Heart left ventricle (tissue), 16 donors: Measurements from ENCODE around the gene SEC14L2. TPM values are rescaled to one million over a fixed set of nuclear protein-coding genes. Genes with fewer than 3 reads are reported as not detected.
A peak's percentile ranks its signal among the peaks of the same experiment; 100 is the strongest.

ENCODE experiments used
- ATAC-seq, 4 donors: fragments of 200-7000 bp; cut with Tn5 transposase; one replicate each; pipeline ENCODE4 v1.9.1; 2020 to 2022; ENCODE audit warnings: moderate library complexity in 4 of 4, mild to moderate bottlenecking in 3 of 4, moderate number of reproducible peaks in 1 of 4
- DNase-seq, 5 donors: peaks; one replicate each; pipeline ENCODE4 v3.0.0-alpha.2; 2020
- H3K27ac ChIP-seq, 12 donors: fragments of 200-600 bp; sonication (generic) in 4 of 12; one replicate each; pipeline versions ENCODE4 v1.5.0 to v1.8.0; 2016 to 2022; ENCODE audit warnings: mild to moderate bottlenecking in 2 of 12
- H3K27me3 ChIP-seq, 9 donors: fragments of 200-600 bp; sonication (generic) in 2 of 9; one replicate each; pipeline versions ENCODE4 v1.5.1 to v1.8.0; 2016 to 2022; ENCODE audit warnings: mild to moderate bottlenecking in 3 of 9
- H3K36me3 ChIP-seq, 9 donors: fragments of 200-600 bp; sonication (generic) in 2 of 9; one replicate each; pipeline versions ENCODE4 v1.5.0 to v1.8.0; 2018 to 2022; ENCODE audit warnings: mild to moderate bottlenecking in 2 of 9
- H3K4me1 ChIP-seq, 12 donors: fragments of 200-600 bp; sonication (generic) in 4 of 12; one replicate each; pipeline versions ENCODE4 v1.5.0 to v1.8.0; 2016 to 2022; ENCODE audit warnings: mild to moderate bottlenecking in 3 of 12
- H3K4me3 ChIP-seq, 12 donors: fragments of 200-600 bp; sonication (generic) in 4 of 12; one replicate each; pipeline versions ENCODE4 v1.5.0 to v1.8.0; 2017 to 2022; ENCODE audit warnings: mild to moderate bottlenecking in 9 of 12, moderate library complexity in 4 of 12
- H3K9me3 ChIP-seq, 12 donors: fragments of 200-600 bp; sonication (generic) in 4 of 12; one replicate each; pipeline versions ENCODE4 v1.5.0 to v1.8.0; 2016 to 2022; ENCODE audit warnings: mild to moderate bottlenecking in 1 of 12
- CTCF ChIP-seq, 12 donors: fragments of 200-600 bp; sonication (generic) in 4 of 12; IDR thresholded peaks; one replicate each; pipeline versions ENCODE4 v1.5.0 to v1.8.0; 2018 to 2022; ENCODE audit warnings: antibody characterized with exemption in 12 of 12, mild to moderate bottlenecking in 5 of 12
- POLR2A ChIP-seq, 2 donors: fragments of 450-650 bp; IDR thresholded peaks; one replicate each; pipeline ENCODE4 v1.6.1; 2017; ENCODE audit warnings: antibody characterized with exemption in 2 of 2, mild to moderate bottlenecking in 2 of 2, moderate library complexity in 2 of 2
- WGBS, 4 donors: extraction: QIAGEN DNeasy Blood & Tissue Kit in 2 of 4; methylation state at CpG; one replicate each; pipeline versions ENCODE4 v1.1.5 to v1.1.7; 2013 to 2018; 5-methylcytosine and 5-hydroxymethylcytosine counted together
- intact Hi-C, 10 donors: fragments of 100-400 bp; cut with DNase I; formaldehyde crosslinking; loops; one replicate each; pipeline versions ENCODE4 v1.11.1 to v1.14.2; 2022
- polyA plus RNA-seq, 2 donors: library from polyadenylated mRNA; stranded (reverse); fragments of 200-250 nt; gene quantifications; one replicate each; pipeline ENCODE4 v1.2.3, GENCODE V29; 2013
- total RNA-seq, 9 donors: library from RNA; depleted of rRNA in 2 of 9; stranded (reverse); fragments of >200 nt in 2 of 9; fragmentation: NEBNext Ultra II Directional in 3 of 9; extraction: Animal tissue kit (Norgen Biotek cat#: 25700) in 3 of 9; gene quantifications; one replicate each; pipeline versions ENCODE4 v1.1.0 to v1.2.4, GENCODE V29; 2016 to 2023
- donor health status: ischemic (EF 13 %, LVEDD 7.1; RV severe dilation, severe dysfunction).
- donor health status: healthy with polysubstance abuse.
- donor health status: DM: no; HTN: yes; CAD: no.
- donor health status: DM: no; HTN: no; CAD: no.
- donor health status: ischemic (EF 25% LVEDD 6.9; RV normal size, moderate dysfunction).
- donor health status: ischemic (EF 25% LVEDD 5.7; RV mildly dilated, moderate dysfunction).
- donor health status: healthy.
- donor health status: DM: yes; HTN: yes; CAD: no.
- donor health status: ischemic (EF 35%, LVEDD 5.7; RV mildly dilated, moderate dysfunction).
- donor health status: nonischemic (EF 11% LVEDD 7.7; RV severe dilation, severe dysfunction).
- donor health status: DM: yes; HTN: yes; CAD: no.
- donor health status: PGD.
- donor health status: ischemic (EF 29% LVEDD 5.4; RV normal size, mild dysfunction).
- donor health status: nonischemic (EF 23%, LVEDD 6.1; RV moderate dilation, normal function).

The SEC14L2 gene
- total and polyA plus RNA-seq, 11 donors: 0.30 to 11.2 (median 1.6) TPM

GRCh38 chr22:30424534-30425326, 27.9 kb downstream of the SEC14L2 start:
- intact Hi-C loops: loop anchor here in 4 of 10 donors (1.0 to 10.0 kb wide), 4 partner anchors 136 to 180 kb away; partner anchors contain the start of genes TCN2 (in 2 of the 4) and PES1 (in 1 of the 4)
- Histone ChIP-seq H3K27ac (peak overlapping the region in 11 of 12 donors; percentile 89 to 99 (median 97)), H3K9me3 (no peaks in the 10 kb centered on the region), H3K4me3 (peak overlapping the region; percentile 41 to 88 (median 73)), H3K36me3 (peaks cover 0 to 18% (median 4%) of the 10 kb centered on the region in 9 donors), H3K27me3 (no peaks in the 10 kb centered on the region), H3K4me1 (peaks cover 4 to 54% (median 33%) of the 10 kb centered on the region in 12 donors)
- TF ChIP-seq CTCF (IDR thresholded peaks at IDR 0.05) (no peak), POLR2A (IDR thresholded peaks at IDR 0.05) (no peak)
- WGBS, 4 donors: 47 to 51% (median 48%) methylated on average over 20 of the region's 20 CpGs
- no peak for DNase-seq
- ATAC-seq: no peak

- DNase-seq (no peak), ATAC-seq (no peak)
- peak overlapping the region; percentile 53 to 88 (median 73) for H3K4me3 ChIP-seq
- TF ChIP-seq POLR2A (IDR thresholded peaks at IDR 0.05): no peak
- TF ChIP-seq CTCF (IDR thresholded peaks at IDR 0.05): no peak
- H3K27ac ChIP-seq: peak overlapping the region in 10 of 12 donors; percentile 53 to 98 (median 76)
- peaks cover 0 to 14% (median 4%) of the 10 kb centered on the region in 9 donors for H3K36me3 ChIP-seq
- intact Hi-C loops: loop anchor here in 4 of 10 donors (5.0 to 10.0 kb wide), 3 partner anchors 160 to 180 kb away; partner anchors contain the start of genes TCN2 (in 2 of the 4) and PES1 (in 1 of the 4)
- peaks cover 4 to 53% (median 33%) of the 10 kb centered on the region in 12 donors for H3K4me1 ChIP-seq
- no peaks in the 10 kb centered on the region for H3K27me3 ChIP-seq
- WGBS, 4 donors: 6 to 13% (median 9%) methylated on average over 9 of the region's 9 CpGs
- H3K9me3 ChIP-seq: no peaks in the 10 kb centered on the region
These were observed 28.5 kb downstream of the SEC14L2 start for GRCh38 chr22:30425327-30425615.

GRCh38 chr22:30425616-30426387, 29.0 kb downstream of the SEC14L2 start, which contains the start of gene MTFP1:
TSS of gene MTFP1 (plus strand) at chr22:30425768. CDS start at chr22:30425880, 112 bp downstream.
- intact Hi-C loops: loop anchor here in 4 of 10 donors (5.0 to 10.0 kb wide), 3 partner anchors 159 to 179 kb away; partner anchors contain the start of genes TCN2 (in 2 of the 4) and PES1 (in 1 of the 4)
- Histone ChIP-seq H3K27ac (peak within 1 kb of the TSS in 11 of 12 donors; percentile 50 to 99 (median 96)), H3K27me3 (no peaks in the 10 kb centered on the region), H3K9me3 (no peaks in the 10 kb centered on the region), H3K4me1 (peaks cover 4 to 48% (median 33%) of the 10 kb centered on the region in 12 donors), H3K4me3 (peak within 1 kb of the TSS; percentile 53 to 88 (median 73)), H3K36me3 (peaks cover 0 to 8% (median under 1%) of the 10 kb centered on the region in 9 donors)
- 1 to 4% (median 2%) methylated on average over 24 to 61 of the region's 61 CpGs for WGBS, 4 donors
- peak in 1 of 4 donors; percentile 2 for ATAC-seq
- TF ChIP-seq CTCF (IDR thresholded peaks at IDR 0.05): peak in 2 of 12 donors; percentile 13 to 18
- TF ChIP-seq POLR2A (IDR thresholded peaks at IDR 0.05): no peak
- peak; percentile 54 to 84 (median 68) for DNase-seq
